Tongue (tissue), 2 donors: ENCODE data around the gene SERP2. TPM values are rescaled to one million over a fixed set of nuclear protein-coding genes. Genes with fewer than 3 reads are reported as not detected.

Experiments used
- DNase-seq: peaks from one replicate; pipeline ENCODE4 v3.0.0-alpha.2; 2015
- total RNA-seq: library from RNA; depleted of rRNA; stranded (reverse); fragments of >200 nt; gene quantifications from one replicate; pipeline ENCODE4 v1.2.3, GENCODE V29; 2014

SERP2 gene
- total RNA-seq, 1 donor from 2014 or later, result 4.9 TPM

- DNase-seq, result no peak
Measured at GRCh38 chr13:44413095-44413494, 39.5 kb downstream of the SERP2 start.

- DNase-seq, result no peak
Measured at GRCh38 chr13:44414716-44415115, 41.1 kb downstream of the SERP2 start.

- DNase-seq, result no peak
Measured at GRCh38 chr13:44415815-44416214, 42.2 kb downstream of the SERP2 start.

GRCh38 chr13:44416301-44416700, 42.7 kb downstream of the SERP2 start:
- DNase-seq, result no peak

- no peak for DNase-seq
Measured at GRCh38 chr13:44416744-44417143, 43.1 kb downstream of the SERP2 start.

- no peak for DNase-seq
Measured at GRCh38 chr13:44417446-44417845, 43.8 kb downstream of the SERP2 start.

- DNase-seq, result no peak
Measured at GRCh38 chr13:44417876-44418275, 44.3 kb downstream of the SERP2 start.

- no peak for DNase-seq
Measured at GRCh38 chr13:44420376-44421220, 47.0 kb downstream of the SERP2 start.

GRCh38 chr13:44421853-44422525, 48.4 kb downstream of the SERP2 start:
- DNase-seq, result no peak

- no peak for DNase-seq
Measured at GRCh38 chr13:44422755-44423643, 49.4 kb downstream of the SERP2 start.

GRCh38 chr13:44423824-44424223, 50.2 kb downstream of the SERP2 start:
- DNase-seq, result no peak

GRCh38 chr13:44425041-44425814, 51.6 kb downstream of the SERP2 start:
- no peak for DNase-seq

GRCh38 chr13:44425815-44426078, 52.1 kb downstream of the SERP2 start:
- DNase-seq, result no peak

GRCh38 chr13:44426461-44426860, 52.8 kb downstream of the SERP2 start:
- DNase-seq, result no peak

GRCh38 chr13:44429311-44429710, 55.7 kb downstream of the SERP2 start:
- DNase-seq, result no peak

GRCh38 chr13:44431150-44431549, 57.5 kb downstream of the SERP2 start:
- no peak for DNase-seq

GRCh38 chr13:44432650-44433049, 59.0 kb downstream of the SERP2 start:
- no peak for DNase-seq

GRCh38 chr13:44433863-44434765, 60.5 kb downstream of the SERP2 start:
- no peak for DNase-seq

GRCh38 chr13:44434766-44435141, 61.1 kb downstream of the SERP2 start:
- no peak for DNase-seq

- peak; percentile 100 for DNase-seq
Measured at GRCh38 chr13:44435142-44435918, 61.7 kb downstream of the SERP2 start.
